Activated effector memory CD4-positive, alpha-beta T cell treated with anti-CD3 and anti-CD28 coated beads, Interleukin-2, amount 50 U/mL, for 16 hours (primary cell): ENCODE data around the gene SERINC5.
A peak's percentile ranks its signal among the peaks of the same experiment; 100 is the strongest.
"Not testable (repeated sequence)": the region's sequence is repeated elsewhere in the genome, so short reads cannot be mapped to it uniquely, and the experiment has no call there.

Experiments used
- DNase-seq: peaks from one replicate; pipeline ENCODE4 v3.0.0-alpha.2; 2020

Gene SERINC5

GRCh38 chr5:80255811-80256712 lies at the start of gene SERINC5:
Gene SERINC5, minus strand, starts transcription at chr5:80256048. Its CDS starts 126 bp downstream, at chr5:80255922.
- peak; percentile 95 for DNase-seq

- DNase-seq: no peak
Measured at GRCh38 chr5:80302636-80303035, 46.8 kb upstream of the SERINC5 start.

- DNase-seq: not testable (repeated sequence)
Measured at GRCh38 chr5:80301342-80301741, 45.5 kb upstream of the SERINC5 start.

GRCh38 chr5:80300796-80301195 lies 44.9 kb upstream of the SERINC5 start:
- DNase-seq: not testable (repeated sequence)

GRCh38 chr5:80300125-80300524 lies 44.3 kb upstream of the SERINC5 start:
- DNase-seq: no peak

- no peak for DNase-seq
Measured at GRCh38 chr5:80299601-80300000, 43.8 kb upstream of the SERINC5 start.

- no peak for DNase-seq
Measured at GRCh38 chr5:80296121-80296520, 40.3 kb upstream of the SERINC5 start.

GRCh38 chr5:80291761-80292160 lies 35.9 kb upstream of the SERINC5 start:
- no peak for DNase-seq

GRCh38 chr5:80289320-80289719 lies 33.5 kb upstream of the SERINC5 start:
- no peak for DNase-seq

GRCh38 chr5:80288177-80288576 lies 32.3 kb upstream of the SERINC5 start:
- DNase-seq: no peak

- no peak for DNase-seq
Measured at GRCh38 chr5:80284720-80285119, 28.9 kb upstream of the SERINC5 start.

GRCh38 chr5:80283360-80283759 lies 27.5 kb upstream of the SERINC5 start:
- DNase-seq: no peak

GRCh38 chr5:80282054-80282453 lies 26.2 kb upstream of the SERINC5 start:
- DNase-seq: no peak

GRCh38 chr5:80277191-80277590 lies 21.3 kb upstream of the SERINC5 start:
- no peak for DNase-seq

GRCh38 chr5:80276186-80276585 lies 20.3 kb upstream of the SERINC5 start:
- no peak for DNase-seq

- DNase-seq: peak; percentile 46
Measured at GRCh38 chr5:80275347-80275746, 19.5 kb upstream of the SERINC5 start.

GRCh38 chr5:80270543-80270942 lies 14.7 kb upstream of the SERINC5 start:
- DNase-seq: not testable (repeated sequence)

GRCh38 chr5:80269991-80270438 lies 14.2 kb upstream of the SERINC5 start:
- no peak for DNase-seq

GRCh38 chr5:80268916-80269315 lies 13.1 kb upstream of the SERINC5 start:
- DNase-seq: no peak

GRCh38 chr5:80266566-80266965 lies 10.7 kb upstream of the SERINC5 start:
- no peak for DNase-seq

GRCh38 chr5:80260461-80260860 lies 4.6 kb upstream of the SERINC5 start:
- DNase-seq: no peak

GRCh38 chr5:80259511-80260203 lies 3.8 kb upstream of the SERINC5 start:
- DNase-seq: no peak

- DNase-seq: peak; percentile 85
Measured at GRCh38 chr5:80255431-80255810, 427 bp downstream of the SERINC5 start.
